Measurements from ENCODE around the gene KCNK5.

DNA sequence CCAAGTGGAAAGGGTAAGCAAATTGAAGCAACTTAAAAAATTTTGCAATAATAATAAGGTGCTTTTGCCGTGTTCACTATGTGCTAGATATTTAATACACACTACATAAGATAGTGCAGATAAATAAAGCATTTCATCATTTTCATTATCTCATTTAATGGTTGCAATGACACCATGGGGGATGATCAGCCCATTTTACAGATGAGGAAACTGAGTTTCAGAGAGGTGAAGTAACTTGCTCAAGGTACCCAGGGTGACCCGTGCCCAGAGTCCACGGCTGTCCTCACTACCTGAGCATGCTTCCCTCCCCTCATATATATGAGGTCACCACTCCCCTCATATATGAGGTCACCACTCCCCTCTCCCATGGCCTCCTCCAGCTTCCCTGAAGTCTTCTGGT, 7.5 kb upstream of the KCNK5 start:
- TF ChIP-seq SRF (IDR thresholded peaks at IDR 0.05; ENCODE audit: low read depth, low read length) = no peak
- TF ChIP-seq, protein P1, sequence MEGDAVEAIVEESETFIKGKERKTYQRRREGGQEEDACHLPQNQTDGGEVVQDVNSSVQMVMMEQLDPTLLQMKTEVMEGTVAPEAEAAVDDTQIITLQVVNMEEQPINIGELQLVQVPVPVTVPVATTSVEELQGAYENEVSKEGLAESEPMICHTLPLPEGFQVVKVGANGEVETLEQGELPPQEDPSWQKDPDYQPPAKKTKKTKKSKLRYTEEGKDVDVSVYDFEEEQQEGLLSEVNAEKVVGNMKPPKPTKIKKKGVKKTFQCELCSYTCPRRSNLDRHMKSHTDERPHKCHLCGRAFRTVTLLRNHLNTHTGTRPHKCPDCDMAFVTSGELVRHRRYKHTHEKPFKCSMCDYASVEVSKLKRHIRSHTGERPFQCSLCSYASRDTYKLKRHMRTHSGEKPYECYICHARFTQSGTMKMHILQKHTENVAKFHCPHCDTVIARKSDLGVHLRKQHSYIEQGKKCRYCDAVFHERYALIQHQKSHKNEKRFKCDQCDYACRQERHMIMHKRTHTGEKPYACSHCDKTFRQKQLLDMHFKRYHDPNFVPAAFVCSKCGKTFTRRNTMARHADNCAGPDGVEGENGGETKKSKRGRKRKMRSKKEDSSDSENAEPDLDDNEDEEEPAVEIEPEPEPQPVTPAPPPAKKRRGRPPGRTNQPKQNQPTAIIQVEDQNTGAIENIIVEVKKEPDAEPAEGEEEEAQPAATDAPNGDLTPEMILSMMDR (IDR thresholded peaks at IDR 0.05; ENCODE audit: control extremely low read depth in 1 of 3, insufficient read depth in 1 of 3, low read depth in 1 of 3, low read length in 3 of 3) = no peak
- TF ChIP-seq POLR2AphosphoS5 (IDR thresholded peaks at IDR 0.05; ENCODE audit: low read depth, low read length) = no peak
- TF ChIP-seq TAF1 (IDR thresholded peaks at IDR 0.05; ENCODE audit: low read depth, low read length) = no peak
- no peak for TF ChIP-seq EZH2 (IDR thresholded peaks at IDR 0.05; ENCODE audit: low read depth, low read length, severe bottlenecking)
- TF ChIP-seq ATF3 (IDR thresholded peaks at IDR 0.05; ENCODE audit: insufficient read depth, low read depth, low read length) = no peak
- TF ChIP-seq GABPA (IDR thresholded peaks at IDR 0.05; ENCODE audit: borderline replicate concordance, insufficient read depth, low read length) = no peak
- TF ChIP-seq MAFK (IDR thresholded peaks at IDR 0.05; ENCODE audit: low read depth, low read length) = no peak
- no peak for TF ChIP-seq SUZ12 (IDR thresholded peaks at IDR 0.05; ENCODE audit: low read length)
- TF ChIP-seq CHD2 (IDR thresholded peaks at IDR 0.05; ENCODE audit: low read length) = no peak
- TF ChIP-seq KDM1A (IDR thresholded peaks at IDR 0.05; ENCODE audit: borderline replicate concordance, low read length) = peak; percentile 52; the same call in 1 of the 2 replicates
- no peak for TF ChIP-seq HDAC6 (IDR thresholded peaks at IDR 0.05; ENCODE audit: low read depth, low read length)
- TF ChIP-seq EP300 (IDR thresholded peaks at IDR 0.05; ENCODE audit: borderline replicate concordance in 1 of 2, low read depth in 2 of 2, low read length in 2 of 2) = no peak
- no peak for TF ChIP-seq SP1 (IDR thresholded peaks at IDR 0.05; ENCODE audit: low read depth, low read length)
